ENCODE measurements around the gene ANKS1A.

GRCh38 chr6:34953061-34954025, 64.3 kb downstream of the ANKS1A start:
- TF ChIP-seq CREB1 (IDR thresholded peaks at IDR 0.05; ENCODE audit: low read depth) (no peak), RAD21 (IDR thresholded peaks at IDR 0.05; ENCODE audit: low read depth) (no peak), EP300 (IDR thresholded peaks at IDR 0.05; ENCODE audit: borderline replicate concordance) (no peak), CEBPB (IDR thresholded peaks at IDR 0.05) (no peak), NFIC (IDR thresholded peaks at IDR 0.05) (no peak), TCF12 (IDR thresholded peaks at IDR 0.05; ENCODE audit: low read depth) (no peak), TAF1 (IDR thresholded peaks at IDR 0.05; ENCODE audit: low read depth) (no peak), EGR1 (IDR thresholded peaks at IDR 0.05) (no peak), YY1 (IDR thresholded peaks at IDR 0.05; ENCODE audit: low read depth) (no peak), ZBTB7A (IDR thresholded peaks at IDR 0.05; ENCODE audit: low read depth) (no peak), MAX (IDR thresholded peaks at IDR 0.05) (no peak)
- TF ChIP-seq, protein P1, sequence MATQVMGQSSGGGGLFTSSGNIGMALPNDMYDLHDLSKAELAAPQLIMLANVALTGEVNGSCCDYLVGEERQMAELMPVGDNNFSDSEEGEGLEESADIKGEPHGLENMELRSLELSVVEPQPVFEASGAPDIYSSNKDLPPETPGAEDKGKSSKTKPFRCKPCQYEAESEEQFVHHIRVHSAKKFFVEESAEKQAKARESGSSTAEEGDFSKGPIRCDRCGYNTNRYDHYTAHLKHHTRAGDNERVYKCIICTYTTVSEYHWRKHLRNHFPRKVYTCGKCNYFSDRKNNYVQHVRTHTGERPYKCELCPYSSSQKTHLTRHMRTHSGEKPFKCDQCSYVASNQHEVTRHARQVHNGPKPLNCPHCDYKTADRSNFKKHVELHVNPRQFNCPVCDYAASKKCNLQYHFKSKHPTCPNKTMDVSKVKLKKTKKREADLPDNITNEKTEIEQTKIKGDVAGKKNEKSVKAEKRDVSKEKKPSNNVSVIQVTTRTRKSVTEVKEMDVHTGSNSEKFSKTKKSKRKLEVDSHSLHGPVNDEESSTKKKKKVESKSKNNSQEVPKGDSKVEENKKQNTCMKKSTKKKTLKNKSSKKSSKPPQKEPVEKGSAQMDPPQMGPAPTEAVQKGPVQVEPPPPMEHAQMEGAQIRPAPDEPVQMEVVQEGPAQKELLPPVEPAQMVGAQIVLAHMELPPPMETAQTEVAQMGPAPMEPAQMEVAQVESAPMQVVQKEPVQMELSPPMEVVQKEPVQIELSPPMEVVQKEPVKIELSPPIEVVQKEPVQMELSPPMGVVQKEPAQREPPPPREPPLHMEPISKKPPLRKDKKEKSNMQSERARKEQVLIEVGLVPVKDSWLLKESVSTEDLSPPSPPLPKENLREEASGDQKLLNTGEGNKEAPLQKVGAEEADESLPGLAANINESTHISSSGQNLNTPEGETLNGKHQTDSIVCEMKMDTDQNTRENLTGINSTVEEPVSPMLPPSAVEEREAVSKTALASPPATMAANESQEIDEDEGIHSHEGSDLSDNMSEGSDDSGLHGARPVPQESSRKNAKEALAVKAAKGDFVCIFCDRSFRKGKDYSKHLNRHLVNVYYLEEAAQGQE (IDR thresholded peaks at IDR 0.05; ENCODE audit: low read depth), result no peak
- TF ChIP-seq, protein P2, sequence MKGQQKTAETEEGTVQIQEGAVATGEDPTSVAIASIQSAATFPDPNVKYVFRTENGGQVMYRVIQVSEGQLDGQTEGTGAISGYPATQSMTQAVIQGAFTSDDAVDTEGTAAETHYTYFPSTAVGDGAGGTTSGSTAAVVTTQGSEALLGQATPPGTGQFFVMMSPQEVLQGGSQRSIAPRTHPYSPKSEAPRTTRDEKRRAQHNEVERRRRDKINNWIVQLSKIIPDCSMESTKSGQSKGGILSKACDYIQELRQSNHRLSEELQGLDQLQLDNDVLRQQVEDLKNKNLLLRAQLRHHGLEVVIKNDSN (IDR thresholded peaks at IDR 0.05), result no peak
